Measurements from ENCODE around the gene ENPP7. TPM values are rescaled to one million over a fixed set of nuclear protein-coding genes. Genes with fewer than 3 reads are reported as not detected.

ENPP7 gene
- total RNA-seq, 4 donors from 2014 or later: not detected

- Histone ChIP-seq H3K4me3 (no peak overlapping the region), H3K36me3 (no peaks in the 10 kb centered on the region), H3K27ac (no peak overlapping the region), H3K4me1 (peaks cover 0 to 10% of the 10 kb centered on the region in 2 donors), H3K9me3 (no peaks in the 10 kb centered on the region), H3K27me3 (peaks cover 17 to 26% of the 10 kb centered on the region in 2 donors)
- intact Hi-C loops (cut with DNase I; ENCODE audit: low total_unique reads): no loop called here
- DNase-seq: no peak
- no peak for TF ChIP-seq POLR2A (IDR thresholded peaks at IDR 0.05)
- TF ChIP-seq, protein P1, sequence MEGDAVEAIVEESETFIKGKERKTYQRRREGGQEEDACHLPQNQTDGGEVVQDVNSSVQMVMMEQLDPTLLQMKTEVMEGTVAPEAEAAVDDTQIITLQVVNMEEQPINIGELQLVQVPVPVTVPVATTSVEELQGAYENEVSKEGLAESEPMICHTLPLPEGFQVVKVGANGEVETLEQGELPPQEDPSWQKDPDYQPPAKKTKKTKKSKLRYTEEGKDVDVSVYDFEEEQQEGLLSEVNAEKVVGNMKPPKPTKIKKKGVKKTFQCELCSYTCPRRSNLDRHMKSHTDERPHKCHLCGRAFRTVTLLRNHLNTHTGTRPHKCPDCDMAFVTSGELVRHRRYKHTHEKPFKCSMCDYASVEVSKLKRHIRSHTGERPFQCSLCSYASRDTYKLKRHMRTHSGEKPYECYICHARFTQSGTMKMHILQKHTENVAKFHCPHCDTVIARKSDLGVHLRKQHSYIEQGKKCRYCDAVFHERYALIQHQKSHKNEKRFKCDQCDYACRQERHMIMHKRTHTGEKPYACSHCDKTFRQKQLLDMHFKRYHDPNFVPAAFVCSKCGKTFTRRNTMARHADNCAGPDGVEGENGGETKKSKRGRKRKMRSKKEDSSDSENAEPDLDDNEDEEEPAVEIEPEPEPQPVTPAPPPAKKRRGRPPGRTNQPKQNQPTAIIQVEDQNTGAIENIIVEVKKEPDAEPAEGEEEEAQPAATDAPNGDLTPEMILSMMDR (IDR thresholded peaks at IDR 0.05): no peak
Observed at GRCh38 chr17:79785900-79786810, 55.4 kb downstream of the ENPP7 start.

- Histone ChIP-seq H3K4me1 (peaks cover 0 to 10% of the 10 kb centered on the region in 2 donors), H3K9me3 (no peaks in the 10 kb centered on the region), H3K4me3 (no peak overlapping the region), H3K27ac (no peak overlapping the region), H3K27me3 (peaks cover 27 to 35% of the 10 kb centered on the region in 2 donors), H3K36me3 (no peaks in the 10 kb centered on the region)
- TF ChIP-seq POLR2A (IDR thresholded peaks at IDR 0.05): no peak
- TF ChIP-seq, protein P1 (IDR thresholded peaks at IDR 0.05): no peak
- intact Hi-C loops (cut with DNase I; ENCODE audit: low total_unique reads): no loop called here
- no peak for DNase-seq
Observed at GRCh38 chr17:79786930-79787643, 56.3 kb downstream of the ENPP7 start.

DNA sequence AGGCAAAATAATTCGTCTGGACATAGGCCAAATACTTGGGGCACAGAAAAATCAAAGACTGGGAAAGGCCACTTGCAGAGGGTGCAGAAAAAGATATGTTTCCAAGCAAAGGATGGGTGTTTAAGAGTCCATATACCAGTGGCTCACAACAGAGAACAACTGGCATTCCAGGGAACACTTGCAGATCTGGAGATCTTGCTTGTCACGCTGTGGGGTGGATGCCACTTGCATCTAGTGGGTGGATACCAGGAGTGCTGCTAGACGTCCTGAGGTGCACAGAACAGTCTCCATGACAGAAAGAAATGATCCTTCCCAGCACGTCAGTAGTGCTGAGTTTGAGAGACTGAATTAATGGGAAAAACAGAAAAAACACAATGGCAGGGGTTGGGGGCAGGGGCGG lies 57.7 kb downstream of the ENPP7 start:
- no peaks in the 10 kb centered on the region for H3K9me3 ChIP-seq
- H3K4me1 ChIP-seq: peaks cover 7 to 10% of the 10 kb centered on the region in 2 donors
- intact Hi-C loops (cut with DNase I; ENCODE audit: low total_unique reads): no loop called here
- TF ChIP-seq, protein P1 (IDR thresholded peaks at IDR 0.05): no peak
- TF ChIP-seq POLR2A (IDR thresholded peaks at IDR 0.05): no peak
- DNase-seq: no peak
- no peak overlapping the region for H3K27ac ChIP-seq
- H3K4me3 ChIP-seq: no peak overlapping the region
- H3K36me3 ChIP-seq: no peaks in the 10 kb centered on the region
- peaks cover 39 to 42% of the 10 kb centered on the region in 2 donors for H3K27me3 ChIP-seq

- H3K9me3 ChIP-seq: no peaks in the 10 kb centered on the region
- intact Hi-C loops (cut with DNase I; ENCODE audit: low total_unique reads): no loop called here
- TF ChIP-seq POLR2A (IDR thresholded peaks at IDR 0.05): no peak
- TF ChIP-seq, protein P1 (IDR thresholded peaks at IDR 0.05): no peak
- DNase-seq: no peak
- H3K4me3 ChIP-seq: no peak overlapping the region
- peaks cover 39 to 42% of the 10 kb centered on the region in 2 donors for H3K27me3 ChIP-seq
- H3K4me1 ChIP-seq: peaks cover 7 to 10% of the 10 kb centered on the region in 2 donors
- H3K27ac ChIP-seq: no peak overlapping the region
- H3K36me3 ChIP-seq: no peaks in the 10 kb centered on the region
Observed at GRCh38 chr17:79788989-79789942, 58.5 kb downstream of the ENPP7 start.

All from uterus (tissue), 4 donors.